RWPE1 (cell line): ENCODE results near the gene SLC6A9.
A peak's percentile ranks its signal among the peaks of the same experiment; 100 is the strongest.

Experiments
- CTCF ChIA-PET: fragments of 350-600 bp; sonication (Branson Sonifier 250); formaldehyde crosslinking; extraction: SDS; loops from one replicate; lab custom pipeline; 2021; lab: Yijun Ruan, JAX
- POLR2A ChIA-PET: fragments of 400-600 bp; formaldehyde crosslinking; extraction: SDS; loops from one replicate; lab custom pipeline; 2020; ENCODE audit warnings: antibody characterized with exemption; ENCODE audit not compliant: low non-redundant PET; lab: Yijun Ruan, JAX
- DNase-seq: peaks from one replicate; pipeline ENCODE4 v3.0.0; 2012; ENCODE audit warnings: low spot score
- H3K27ac ChIP-seq: fragments of 450-650 bp; 2 replicates; pipeline ENCODE4 v1.5.1; 2017
- CTCF ChIP-seq: fragments of 450-650 bp; conservative IDR thresholded peaks from 2 replicates; pipeline ENCODE4 v1.5.1; 2017; ENCODE audit warnings: low read depth, mild to moderate bottlenecking

The SLC6A9 gene

GRCh38 chr1:44031252-44032169 is at the start of gene SLC6A9:
Gene SLC6A9, minus strand, starts transcription at chr1:44031462. Its CDS starts 7,185 bp downstream, at chr1:44024277.
- ChIA-PET CTCF (interaction anchor here (0.7 to 1.3 kb wide), 7 partner anchors 16 to 673 kb away, joined by 3 to 4 read pairs (median 3); no protein-coding TSS in a partner anchor), POLR2A (no interaction called here)
- H3K27ac ChIP-seq: peak within 1 kb of the TSS; percentile 96
- TF ChIP-seq CTCF: no peak
- peak; percentile 64 for DNase-seq

- TF ChIP-seq CTCF: no peak
- POLR2A ChIA-PET: no interaction called here
- no peak overlapping the region for H3K27ac ChIP-seq
- DNase-seq: no peak
- CTCF ChIA-PET: no interaction called here
Measured at GRCh38 chr1:44079566-44079965, 48.3 kb upstream of the SLC6A9 start.

- no peak overlapping the region for H3K27ac ChIP-seq
- no peak for DNase-seq
- no peak for TF ChIP-seq CTCF
- ChIA-PET POLR2A (no interaction called here), CTCF (no interaction called here)
Measured at GRCh38 chr1:44078104-44078503, 46.8 kb upstream of the SLC6A9 start.

- no peak for TF ChIP-seq CTCF
- no peak for DNase-seq
- POLR2A ChIA-PET: no interaction called here
- CTCF ChIA-PET: no interaction called here
- H3K27ac ChIP-seq: no peak overlapping the region
Measured at GRCh38 chr1:44077421-44077820, 46.2 kb upstream of the SLC6A9 start.

DNA sequence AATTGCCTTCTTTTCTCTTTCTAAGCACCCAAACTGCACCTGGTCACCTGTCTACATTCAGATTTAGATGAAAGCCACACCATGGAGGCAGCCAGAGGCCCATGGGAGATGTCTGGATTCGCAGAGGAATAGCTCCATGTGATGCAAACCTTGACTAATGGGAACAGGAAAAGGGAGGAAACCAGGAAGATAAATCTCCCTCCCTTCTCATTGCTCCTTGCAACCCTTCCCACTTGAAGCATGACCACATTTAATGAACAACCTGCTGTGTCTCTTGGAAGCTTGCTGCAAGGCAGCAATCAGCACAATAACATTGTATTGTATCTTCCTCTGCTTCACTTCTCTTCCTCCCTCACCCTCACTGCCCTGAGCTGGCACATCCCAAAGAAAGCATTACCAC is 44.8 kb upstream of the SLC6A9 start:
- H3K27ac ChIP-seq: no peak overlapping the region
- ChIA-PET POLR2A (no interaction called here), CTCF (no interaction called here)
- no peak for DNase-seq
- TF ChIP-seq CTCF: no peak

DNA sequence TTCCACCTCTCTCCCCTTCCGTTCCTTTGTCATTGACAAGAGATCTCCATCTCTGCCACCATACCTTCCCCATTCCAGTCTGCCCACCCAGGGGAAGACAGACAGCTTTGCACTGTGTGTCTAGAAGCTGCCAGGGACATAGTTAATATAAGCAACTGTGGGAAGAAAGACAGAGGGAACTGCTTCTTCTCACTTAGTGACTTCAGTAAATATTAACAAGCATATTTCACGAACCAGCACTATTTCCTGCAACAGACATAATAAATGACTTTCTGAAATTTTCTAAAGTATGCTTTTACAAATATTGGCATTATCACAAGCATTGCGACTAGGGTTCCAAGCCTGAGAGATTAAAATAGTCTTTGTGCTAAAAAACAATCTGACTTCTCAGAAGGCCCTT is 43.2 kb upstream of the SLC6A9 start:
- H3K27ac ChIP-seq: no peak overlapping the region
- DNase-seq: no peak
- TF ChIP-seq CTCF: no peak
- POLR2A ChIA-PET: no interaction called here
- CTCF ChIA-PET: no interaction called here
